CD4-positive, alpha-beta memory T cell (primary cell): Measurements from ENCODE around the gene LGR4. TPM values are rescaled to one million over a fixed set of nuclear protein-coding genes. Genes with fewer than 3 reads are reported as not detected.

Source experiments
- CTCF ChIA-PET: fragments of 350-600 bp; sonication (Branson Sonifier 250); formaldehyde crosslinking; loops from one replicate; lab custom pipeline; 2021; ENCODE audit warnings: inconsistent platforms; ENCODE audit not compliant: partially characterized antibody; lab: Charles Lee
- POLR2A ChIA-PET: fragments of 350-600 bp; sonication (Branson Sonifier 250); formaldehyde crosslinking; loops from one replicate; lab custom pipeline; 2021; ENCODE audit not compliant: partially characterized antibody; lab: Charles Lee
- DNase-seq, 5 donors: peaks; one replicate each; pipeline versions ENCODE4 v3.0.0 to v3.0.0-alpha.2; 2020 to 2022; ENCODE audit warnings: mixed read lengths in 1 of 5
- H3K27ac ChIP-seq: one replicate; pipeline ENCODE4 v1.7.0; 2013; ENCODE audit warnings: low read depth, low read length
- H3K27me3 ChIP-seq: 2 replicates; pipeline ENCODE4 v1.7.0; 2013; ENCODE audit warnings: mild to moderate bottlenecking, low read length, moderate library complexity; ENCODE audit not compliant: insufficient read depth
- H3K36me3 ChIP-seq: 2 replicates; pipeline ENCODE4 v1.7.0; 2013; ENCODE audit warnings: mild to moderate bottlenecking, low read length, moderate library complexity; ENCODE audit not compliant: insufficient read depth
- H3K4me1 ChIP-seq: 2 replicates; pipeline ENCODE4 v1.7.0; 2013; ENCODE audit warnings: mild to moderate bottlenecking, low read length, moderate library complexity; ENCODE audit not compliant: insufficient read depth
- H3K4me3 ChIP-seq, 2 donors: one replicate each; pipeline ENCODE4 v1.7.0; 2013; ENCODE audit warnings: low read length in 2 of 2, mild to moderate bottlenecking in 1 of 2
- H3K9me3 ChIP-seq, 2 donors: one replicate each; pipeline ENCODE4 v1.7.0; 2013; ENCODE audit warnings: low read length in 2 of 2, control low read depth in 1 of 2; ENCODE audit not compliant: control insufficient read depth in 1 of 2
- H3K27ac Mint-ChIP-seq, 7 donors: one replicate each; pipeline ENCODE4 v1.8.0; 2020 to 2021; ENCODE audit warnings: mixed read lengths in 7 of 7, mild to moderate bottlenecking in 6 of 7, inconsistent platforms in 3 of 7, moderate library complexity in 3 of 7
- H3K27me3 Mint-ChIP-seq, 2 donors: one replicate each; pipeline ENCODE4 v1.8.0; 2020 to 2021; ENCODE audit warnings: mixed read lengths in 2 of 2
- H3K36me3 Mint-ChIP-seq, 2 donors: one replicate each; pipeline ENCODE4 v1.8.0; 2020 to 2021; ENCODE audit warnings: mixed read lengths in 2 of 2, inconsistent platforms in 1 of 2, mild to moderate bottlenecking in 1 of 2
- H3K4me1 Mint-ChIP-seq, 4 donors: one replicate each; pipeline ENCODE4 v1.8.0; 2020 to 2021; ENCODE audit warnings: mixed read lengths in 4 of 4, mild to moderate bottlenecking in 1 of 4
- H3K4me3 Mint-ChIP-seq, 8 donors: one replicate each; pipeline ENCODE4 v1.8.0; 2020 to 2021; ENCODE audit warnings: mixed read lengths in 8 of 8, mild to moderate bottlenecking in 7 of 8, moderate library complexity in 6 of 8, inconsistent platforms in 3 of 8
- H3K9me3 Mint-ChIP-seq, 8 donors: one replicate each; pipeline ENCODE4 v1.8.0; 2020 to 2021; ENCODE audit warnings: mixed read lengths in 8 of 8, mild to moderate bottlenecking in 5 of 8, inconsistent platforms in 3 of 8, moderate library complexity in 1 of 8
- intact Hi-C: fragments of 100-400 bp; cut with micrococcal nuclease; formaldehyde crosslinking; loops from one replicate; pipeline ENCODE4 v1.15.1; 2023
- polyA plus RNA-seq, 2 donors: library from polyadenylated mRNA; unstranded; fragments of 300-500 nt; fragmentation: Illumina TruSeq; gene quantifications; one replicate each; pipeline ENCODE4 v1.2.3, GENCODE V29; 2021
- total RNA-seq, 2 experiments: library from RNA; stranded (reverse); gene quantifications; one replicate each; pipeline ENCODE4 v1.2.3, GENCODE V29; 2021

Gene LGR4
- total and polyA plus RNA-seq, 4 experiments from 2014 or later: 0.03 to 1.6 (median 0.58) TPM

DNA sequence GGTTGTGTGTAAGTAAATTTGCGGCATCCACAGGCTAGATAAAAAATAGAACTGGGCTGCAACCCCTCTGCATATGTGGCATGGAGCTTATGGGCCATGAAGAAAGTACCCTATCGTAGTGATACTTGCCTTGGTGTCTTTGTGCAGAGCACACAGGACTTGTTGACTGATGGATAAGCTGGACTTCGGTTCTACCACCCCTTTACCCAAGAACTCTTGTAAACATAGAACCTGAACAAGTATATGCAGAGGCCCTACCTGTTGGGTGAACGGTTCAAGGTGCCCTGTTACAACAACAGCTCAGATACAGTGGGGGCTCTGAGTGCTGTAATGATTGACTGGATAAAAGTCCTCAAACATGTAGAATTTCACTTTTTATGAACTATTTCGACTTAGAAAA is 3.0 kb upstream of the LGR4 start:
- Mint-ChIP-seq H3K36me3 (peaks cover 0 to 3% of the 10 kb centered on the region in 2 donors), H3K4me1 (peaks cover 11 to 20% (median 14%) of the 10 kb centered on the region in 4 donors), H3K27ac (no peak overlapping the region), H3K9me3 (no peaks in the 10 kb centered on the region), H3K27me3 (peaks cover 0 to 3% of the 10 kb centered on the region in 2 donors), H3K4me3 (no peak overlapping the region)
- Histone ChIP-seq H3K9me3 (no peaks in the 10 kb centered on the region), H3K4me1 (peaks cover 13% of the 10 kb centered on the region), H3K27ac (no peak overlapping the region), H3K4me3 (no peak overlapping the region), H3K36me3 (no peaks in the 10 kb centered on the region), H3K27me3 (no peaks in the 10 kb centered on the region)
- ChIA-PET CTCF (interaction anchor here (1.2 to 1.8 kb wide), 4 partner anchors 10 to 292 kb away, joined by 3 to 12 read pairs (median 4); no protein-coding TSS in a partner anchor), POLR2A (no interaction called here)
- no peak for DNase-seq
- intact Hi-C loops: no loop called here

DNA sequence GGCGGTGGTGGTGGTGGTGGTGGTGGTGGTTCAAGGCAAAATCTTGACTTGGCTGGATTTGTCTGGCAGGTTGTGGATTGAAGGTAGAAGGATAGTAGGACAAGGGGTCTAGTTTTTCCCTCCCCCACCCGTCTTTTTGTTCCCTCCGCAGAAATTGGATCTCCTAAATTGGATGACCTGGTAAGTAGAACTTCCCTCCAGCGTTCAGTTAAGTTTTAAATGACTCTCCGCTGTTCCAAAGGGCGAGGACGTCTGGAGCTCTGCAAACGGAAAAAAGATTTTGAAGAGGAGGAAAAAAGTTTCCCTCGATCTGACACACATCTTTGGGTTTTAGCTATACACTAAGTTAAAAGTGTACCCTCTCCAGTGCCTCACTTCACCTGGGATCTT is 422 bp upstream of the LGR4 start:
- Mint-ChIP-seq H3K4me1 (peaks cover 11 to 27% (median 18%) of the 10 kb centered on the region in 4 donors), H3K27ac (peak overlapping the region in 4 of 7 donors; percentile 52 to 93 (median 72)), H3K4me3 (peak overlapping the region; percentile 72 to 99 (median 95)), H3K36me3 (peaks cover 0 to 3% of the 10 kb centered on the region in 2 donors), H3K9me3 (no peaks in the 10 kb centered on the region), H3K27me3 (peaks cover 3 to 12% of the 10 kb centered on the region in 2 donors)
- POLR2A ChIA-PET: interaction anchor here (0.8 to 1.4 kb wide), 2 partner anchors 12 to 32 kb away, joined by 3 read pairs; no protein-coding TSS in a partner anchor
- no peak for DNase-seq
- H3K27ac ChIP-seq: no peak overlapping the region
- H3K9me3 ChIP-seq: no peaks in the 10 kb centered on the region
- no peaks in the 10 kb centered on the region for H3K27me3 ChIP-seq
- H3K36me3 ChIP-seq: no peaks in the 10 kb centered on the region
- intact Hi-C loops: no loop called here
- CTCF ChIA-PET: interaction anchor here (0.9 to 3.7 kb wide), 4 partner anchors 11 to 27 kb away, joined by 3 to 10 read pairs (median 6); no protein-coding TSS in a partner anchor
- H3K4me3 ChIP-seq: peak overlapping the region in 1 of 2 donors; percentile 65
- H3K4me1 ChIP-seq: peaks cover 13% of the 10 kb centered on the region

DNA sequence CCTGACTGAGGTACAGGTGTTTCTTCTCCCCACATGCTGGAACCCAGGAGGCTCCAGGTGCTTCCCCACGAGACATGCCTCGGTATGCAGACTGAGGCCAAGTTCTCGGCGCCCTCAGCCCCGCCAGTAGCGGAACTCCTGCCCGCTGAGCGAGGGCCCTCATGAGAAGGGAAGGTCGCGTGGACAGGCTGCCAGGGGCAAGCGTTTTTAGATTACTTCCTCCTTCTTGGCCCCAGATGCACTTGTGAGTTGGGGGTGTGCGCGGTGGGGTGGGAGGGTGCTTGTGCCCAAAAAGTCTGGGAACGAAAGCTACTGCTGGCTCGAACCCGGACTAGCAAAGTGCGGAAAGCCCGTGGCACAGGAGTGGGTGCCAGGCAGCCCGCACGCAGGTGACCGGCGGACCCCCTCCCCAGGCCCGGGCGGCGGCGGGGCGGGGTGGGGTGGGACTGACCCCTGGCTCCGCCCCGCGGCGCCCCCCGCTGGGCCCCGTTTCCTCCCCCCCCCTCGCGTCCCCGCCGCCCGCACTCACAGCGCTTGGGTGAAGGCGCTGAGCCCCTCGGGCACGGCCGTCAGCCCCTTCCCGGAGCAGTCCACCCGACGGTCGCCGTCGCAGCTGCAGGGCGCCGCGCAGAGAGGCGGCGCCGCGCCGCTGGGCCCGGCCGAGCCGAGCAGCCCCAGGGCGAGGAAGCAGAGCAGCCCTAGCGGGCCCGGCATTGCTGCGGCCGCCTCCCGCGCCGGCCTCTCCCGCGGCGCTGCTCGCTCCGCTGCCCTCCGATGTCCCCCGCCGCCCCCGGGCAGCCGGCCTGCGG is 797 bp downstream of the LGR4 start:
- DNase-seq: peak in 3 of 5 donors; percentile 9 to 18 (median 16)
- Histone ChIP-seq H3K4me3 (peak overlapping the region; percentile 32 to 65), H3K4me1 (peaks cover 13% of the 10 kb centered on the region), H3K9me3 (no peaks in the 10 kb centered on the region), H3K27me3 (no peaks in the 10 kb centered on the region), H3K36me3 (no peaks in the 10 kb centered on the region), H3K27ac (no peak overlapping the region)
- Mint-ChIP-seq H3K27ac (peak overlapping the region in 3 of 7 donors; percentile 14 to 82 (median 53)), H3K27me3 (peaks cover 3 to 12% of the 10 kb centered on the region in 2 donors), H3K4me1 (peaks cover 11 to 27% (median 18%) of the 10 kb centered on the region in 4 donors), H3K36me3 (peaks cover 0 to 3% of the 10 kb centered on the region in 2 donors), H3K9me3 (no peaks in the 10 kb centered on the region), H3K4me3 (peak overlapping the region; percentile 76 to 90 (median 86))
- ChIA-PET CTCF (interaction anchor here (3.7 kb wide), 1 partner anchor 26 kb away, joined by 10 read pairs; no protein-coding TSS in a partner anchor), POLR2A (no interaction called here)
- intact Hi-C loops: loop anchor here (1.0 to 2.0 kb wide), 2 partner anchors 35 to 109 kb away; partner anchors contain the start of genes CCDC34 and LIN7C

DNA sequence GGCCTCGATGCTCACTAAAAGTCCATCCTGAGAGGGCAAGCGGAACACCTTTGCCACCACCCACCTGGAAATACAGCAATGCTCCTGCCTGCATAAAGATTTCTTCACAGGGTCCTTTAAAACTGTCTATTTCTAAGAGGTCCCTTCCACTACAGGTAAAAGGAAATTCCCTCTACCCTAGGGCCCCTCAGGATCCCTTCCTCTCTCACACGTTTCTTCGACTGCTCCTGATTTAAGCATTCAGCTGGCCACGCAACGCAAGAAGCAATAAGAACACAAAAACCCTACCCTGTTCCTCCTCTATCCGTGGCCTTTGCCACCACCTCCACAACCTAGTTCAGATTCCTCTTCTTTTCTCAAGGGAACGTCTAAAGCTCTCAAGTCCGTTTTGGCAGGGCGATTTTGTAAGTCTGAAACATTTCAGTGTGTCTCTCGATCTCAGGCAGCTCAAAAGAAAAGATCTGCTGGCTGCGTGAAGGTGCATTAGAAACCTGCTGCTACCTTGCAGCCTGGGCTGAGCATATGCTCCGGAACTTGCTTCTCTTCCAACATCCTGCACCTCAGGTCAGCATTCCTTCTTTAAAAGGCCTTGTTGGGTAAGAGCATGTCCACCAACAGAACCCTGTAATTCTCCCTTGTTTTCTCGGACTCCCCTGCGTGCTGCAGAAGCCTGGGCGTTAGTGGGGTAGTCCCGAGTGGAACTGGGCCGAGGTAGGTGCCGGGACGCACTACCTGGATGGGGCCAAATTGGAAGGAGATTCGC is 1.6 kb downstream of the LGR4 start:
- H3K27me3 Mint-ChIP-seq: peaks cover 4 to 15% of the 10 kb centered on the region in 2 donors

DNA sequence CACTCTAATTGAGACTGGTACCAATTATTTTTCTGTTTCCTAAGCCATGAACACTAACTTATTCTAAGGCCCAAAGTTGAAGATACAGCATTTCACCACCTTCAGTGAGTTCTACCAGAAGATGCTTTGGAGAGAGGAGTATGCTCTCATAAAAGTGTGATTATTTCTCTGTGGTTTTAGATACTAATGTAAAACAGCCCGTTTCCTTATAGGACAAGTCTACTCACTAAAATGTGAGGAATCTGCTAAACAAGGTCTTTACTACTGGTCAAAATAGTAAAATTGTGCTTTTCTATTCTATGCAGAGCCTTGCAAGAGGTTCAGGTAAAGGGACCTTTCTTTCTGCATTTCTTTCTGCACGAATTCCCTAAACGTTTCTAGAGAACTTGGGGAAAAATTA is 2.4 kb downstream of the LGR4 start:
- peak overlapping the region in 5 of 8 donors; percentile 4 to 89 (median 71) for H3K4me3 Mint-ChIP-seq

More for the DNA sequence above, 1.6 kb downstream of the LGR4 start:
- Histone ChIP-seq H3K36me3 (no peaks in the 10 kb centered on the region), H3K9me3 (no peaks in the 10 kb centered on the region), H3K4me3 (peak overlapping the region; percentile 32 to 43), H3K27me3 (no peaks in the 10 kb centered on the region), H3K27ac (no peak overlapping the region), H3K4me1 (peaks cover 13% of the 10 kb centered on the region)
- peak overlapping the region in 1 of 7 donors; percentile 82 for H3K27ac Mint-ChIP-seq
- H3K4me1 Mint-ChIP-seq: peaks cover 11 to 27% (median 18%) of the 10 kb centered on the region in 4 donors
- peak in 2 of 5 donors; percentile 3 to 5 for DNase-seq
- H3K9me3 Mint-ChIP-seq: no peaks in the 10 kb centered on the region
- peaks cover 0 to 3% of the 10 kb centered on the region in 2 donors for H3K36me3 Mint-ChIP-seq
- intact Hi-C loops: loop anchor here (2.0 kb wide), 1 partner anchor 108 kb away; the partner anchor contains the start of gene CCDC34
- ChIA-PET POLR2A (no interaction called here), CTCF (no interaction called here)
- H3K4me3 Mint-ChIP-seq: peak overlapping the region; percentile 76 to 90 (median 86)

DNA sequence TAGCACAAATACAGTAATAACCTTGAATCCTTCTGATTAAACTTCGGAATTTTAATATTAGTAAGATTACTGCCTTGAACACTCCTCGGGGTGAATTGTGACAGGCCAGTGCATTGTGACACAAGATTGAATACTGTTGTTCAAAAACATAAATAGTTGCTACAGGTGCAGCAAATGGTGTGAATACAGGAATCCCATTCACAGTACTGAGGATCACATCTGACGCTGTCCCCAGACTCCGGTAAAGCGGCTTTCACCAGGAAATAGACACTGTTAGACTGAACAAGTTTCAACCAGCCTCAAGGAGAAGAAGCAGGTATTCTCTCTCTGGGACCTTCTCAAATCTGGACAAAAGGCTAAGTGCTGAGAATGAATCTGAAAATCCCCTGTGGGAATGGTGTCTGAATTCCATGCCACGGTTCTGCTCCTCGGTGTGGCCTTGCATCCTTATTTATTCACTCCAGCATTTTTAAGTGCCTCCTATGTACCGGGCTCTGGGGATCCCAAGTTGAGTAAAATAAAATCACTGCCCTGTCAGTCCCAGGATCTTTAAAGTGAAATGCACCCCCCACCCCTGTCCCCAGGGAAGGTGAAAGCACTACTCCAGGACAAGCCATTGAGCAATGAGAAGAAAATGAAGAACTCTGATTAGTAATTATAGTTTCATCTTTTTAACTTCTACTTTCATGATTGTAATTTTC is 3.4 kb downstream of the LGR4 start:
- Histone ChIP-seq H3K27me3 (no peaks in the 10 kb centered on the region), H3K4me1 (peaks cover 13% of the 10 kb centered on the region), H3K9me3 (no peaks in the 10 kb centered on the region), H3K4me3 (no peak overlapping the region), H3K27ac (no peak overlapping the region), H3K36me3 (no peaks in the 10 kb centered on the region)
- Mint-ChIP-seq H3K27me3 (peaks cover 4 to 15% of the 10 kb centered on the region in 2 donors), H3K9me3 (no peaks in the 10 kb centered on the region), H3K36me3 (peaks cover 0 to 3% of the 10 kb centered on the region in 2 donors), H3K4me3 (peak overlapping the region in 1 of 8 donors; percentile 22), H3K4me1 (peaks cover 11 to 27% (median 18%) of the 10 kb centered on the region in 4 donors), H3K27ac (no peak overlapping the region)
- CTCF ChIA-PET: no interaction called here
- POLR2A ChIA-PET: no interaction called here
- DNase-seq: no peak
- intact Hi-C loops: no loop called here

More for the DNA sequence above, 2.4 kb downstream of the LGR4 start:
- no peaks in the 10 kb centered on the region for H3K27me3 ChIP-seq
- CTCF ChIA-PET: no interaction called here
- peaks cover 0 to 3% of the 10 kb centered on the region in 2 donors for H3K36me3 Mint-ChIP-seq
- H3K36me3 ChIP-seq: no peaks in the 10 kb centered on the region
- H3K27ac Mint-ChIP-seq: no peak overlapping the region
- intact Hi-C loops: loop anchor here (2.0 kb wide), 1 partner anchor 107 kb away; the partner anchor contains the start of gene CCDC34
- DNase-seq: no peak
- no peak overlapping the region for H3K27ac ChIP-seq
- H3K4me3 ChIP-seq: no peak overlapping the region
- peaks cover 11 to 27% (median 18%) of the 10 kb centered on the region in 4 donors for H3K4me1 Mint-ChIP-seq
- H3K9me3 Mint-ChIP-seq: no peaks in the 10 kb centered on the region
- POLR2A ChIA-PET: no interaction called here
- H3K27me3 Mint-ChIP-seq: peaks cover 4 to 15% of the 10 kb centered on the region in 2 donors
- H3K9me3 ChIP-seq: no peaks in the 10 kb centered on the region
- H3K4me1 ChIP-seq: peaks cover 13% of the 10 kb centered on the region
